Choroid plexus epithelial cell (primary cell): ENCODE data around the gene CMTM8.

Experiments used
- DNase-seq: peaks from one replicate; pipeline ENCODE4 v3.0.0-alpha.2; 2010; ENCODE audit warnings: low read depth
- H3K4me3 ChIP-seq: 2 replicates; pipeline ENCODE4 v1.5.1; 2011; ENCODE audit warnings: low read depth, mild to moderate bottlenecking, control low read depth, low read length, moderate library complexity
- TF ChIP-seq, protein P1 (sequence below): conservative IDR thresholded peaks from 2 replicates; pipeline ENCODE4 v1.5.1; 2011; ENCODE audit warnings: low read depth, mild to moderate bottlenecking, control low read depth, inconsistent platforms, low read length, moderate library complexity

The CMTM8 gene

DNA sequence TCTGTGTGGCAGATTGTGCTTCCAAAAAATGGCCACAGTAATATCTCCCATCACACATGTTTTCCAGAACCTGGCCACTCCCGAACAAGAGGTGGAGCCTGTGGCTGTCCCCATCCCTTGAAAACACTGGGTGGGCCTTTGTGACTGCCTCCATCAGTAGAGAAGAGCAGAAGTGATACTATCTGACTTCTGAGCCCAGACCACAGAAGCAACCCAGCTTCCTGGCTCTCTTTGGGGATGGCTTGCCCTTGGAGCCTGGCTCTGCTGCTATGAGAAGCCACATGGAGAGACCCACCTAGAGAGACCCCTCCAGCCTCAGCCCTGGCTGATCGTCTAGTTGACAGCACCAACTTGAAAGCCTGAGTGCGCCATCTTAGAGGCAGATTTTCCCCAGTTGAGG is 39.8 kb upstream of the CMTM8 start:
- no peak overlapping the region for H3K4me3 ChIP-seq
- TF ChIP-seq, protein P1, sequence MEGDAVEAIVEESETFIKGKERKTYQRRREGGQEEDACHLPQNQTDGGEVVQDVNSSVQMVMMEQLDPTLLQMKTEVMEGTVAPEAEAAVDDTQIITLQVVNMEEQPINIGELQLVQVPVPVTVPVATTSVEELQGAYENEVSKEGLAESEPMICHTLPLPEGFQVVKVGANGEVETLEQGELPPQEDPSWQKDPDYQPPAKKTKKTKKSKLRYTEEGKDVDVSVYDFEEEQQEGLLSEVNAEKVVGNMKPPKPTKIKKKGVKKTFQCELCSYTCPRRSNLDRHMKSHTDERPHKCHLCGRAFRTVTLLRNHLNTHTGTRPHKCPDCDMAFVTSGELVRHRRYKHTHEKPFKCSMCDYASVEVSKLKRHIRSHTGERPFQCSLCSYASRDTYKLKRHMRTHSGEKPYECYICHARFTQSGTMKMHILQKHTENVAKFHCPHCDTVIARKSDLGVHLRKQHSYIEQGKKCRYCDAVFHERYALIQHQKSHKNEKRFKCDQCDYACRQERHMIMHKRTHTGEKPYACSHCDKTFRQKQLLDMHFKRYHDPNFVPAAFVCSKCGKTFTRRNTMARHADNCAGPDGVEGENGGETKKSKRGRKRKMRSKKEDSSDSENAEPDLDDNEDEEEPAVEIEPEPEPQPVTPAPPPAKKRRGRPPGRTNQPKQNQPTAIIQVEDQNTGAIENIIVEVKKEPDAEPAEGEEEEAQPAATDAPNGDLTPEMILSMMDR = no peak
- DNase-seq = no peak

DNA sequence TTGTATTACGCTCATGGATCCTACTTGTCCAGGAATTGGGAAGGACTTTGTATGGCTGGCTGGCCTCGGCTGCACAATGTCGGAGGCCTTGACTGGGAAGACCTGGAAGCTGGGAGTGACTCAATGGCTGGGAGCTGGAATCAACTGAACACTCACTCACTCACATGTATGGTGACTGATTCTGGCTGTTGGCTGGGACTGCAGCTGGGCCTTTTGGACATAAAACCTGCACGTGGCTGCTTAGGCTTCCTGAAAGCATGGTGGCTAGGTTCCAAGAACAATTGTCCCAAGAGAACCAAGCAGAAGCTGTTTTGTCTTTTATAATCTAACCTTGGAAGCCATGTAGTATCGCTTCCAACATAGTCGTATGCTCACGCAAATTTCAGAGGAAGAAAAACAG is 38.0 kb upstream of the CMTM8 start:
- DNase-seq = peak; percentile 69
- TF ChIP-seq, protein P1 = no peak
- no peak overlapping the region for H3K4me3 ChIP-seq

DNA sequence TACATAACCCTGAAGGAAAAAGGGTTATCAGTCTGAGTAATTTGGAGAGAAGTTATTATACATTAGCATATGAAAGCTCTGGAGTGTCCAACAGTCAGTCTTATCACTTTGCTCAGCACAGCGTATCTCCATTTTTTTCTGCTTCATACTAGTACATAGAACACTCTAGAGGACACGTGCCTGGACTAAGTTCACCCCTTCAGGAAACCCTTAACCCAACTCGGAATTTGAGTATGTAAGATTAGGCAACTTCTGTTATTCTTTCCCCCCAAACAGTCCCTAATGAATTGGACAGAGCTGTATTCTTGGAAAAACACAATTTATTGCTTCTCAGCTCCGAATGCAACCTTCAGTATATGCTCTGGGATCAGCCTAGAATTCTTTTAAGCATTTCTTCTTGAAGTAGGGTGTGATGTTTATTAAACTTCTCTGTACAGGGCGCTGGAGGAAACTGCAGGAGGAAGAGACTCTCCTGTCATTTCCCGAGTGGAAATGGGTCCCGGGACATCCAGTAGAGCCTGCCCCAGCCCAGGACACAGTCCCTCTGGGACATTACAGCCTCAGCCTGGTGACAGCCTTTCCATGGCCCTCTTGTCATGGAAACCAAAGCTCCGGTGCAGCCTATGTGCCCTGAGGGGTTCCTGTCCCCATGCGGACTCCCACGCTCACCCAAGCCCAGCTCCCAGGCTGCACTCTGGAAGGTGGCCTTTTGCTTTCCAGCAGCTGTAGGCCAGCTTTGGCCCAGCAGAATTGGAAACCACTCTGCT is 37.3 kb upstream of the CMTM8 start:
- DNase-seq = no peak
- no peak overlapping the region for H3K4me3 ChIP-seq
- TF ChIP-seq, protein P1 = no peak

DNA sequence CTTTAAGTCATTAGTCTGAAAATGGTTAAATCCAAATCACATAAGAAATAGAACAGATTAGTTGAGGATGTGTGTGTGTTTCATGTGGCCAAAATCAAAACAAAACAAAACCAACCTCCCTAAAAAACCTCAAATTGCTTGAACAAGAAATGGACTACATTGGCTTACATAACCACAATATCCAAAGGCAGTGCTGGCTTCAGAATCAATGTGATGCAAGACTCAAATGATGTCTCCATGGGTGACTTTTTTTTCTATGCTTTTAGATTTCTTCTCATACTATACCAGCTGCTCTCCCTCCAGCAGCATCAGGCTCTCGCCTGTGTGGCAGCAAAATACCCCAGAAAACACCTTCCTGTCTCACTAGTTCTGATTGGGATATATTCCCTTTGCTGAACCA is 36.0 kb upstream of the CMTM8 start:
- H3K4me3 ChIP-seq = no peak overlapping the region
- DNase-seq = no peak
- TF ChIP-seq, protein P1 = no peak

DNA sequence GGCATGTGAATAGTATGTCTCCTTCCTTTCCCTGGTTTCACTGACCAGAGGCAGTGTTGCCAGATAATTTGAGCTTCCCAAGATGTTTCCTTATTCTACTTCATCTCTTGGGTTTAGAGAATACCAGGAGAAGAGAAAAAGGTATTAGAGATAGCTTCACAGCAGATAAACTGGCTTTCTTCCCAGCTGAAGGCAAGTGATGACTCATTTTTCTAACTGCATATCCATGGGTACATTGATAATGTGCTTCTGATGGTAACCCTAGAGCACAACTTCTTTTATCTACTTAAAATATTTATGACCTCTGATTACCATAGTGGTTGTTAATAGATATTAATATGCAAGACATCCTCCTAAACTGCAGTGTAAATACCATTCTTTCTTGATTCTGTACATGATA is 34.6 kb upstream of the CMTM8 start:
- peak; percentile 61 for DNase-seq
- TF ChIP-seq, protein P1 = no peak

DNA sequence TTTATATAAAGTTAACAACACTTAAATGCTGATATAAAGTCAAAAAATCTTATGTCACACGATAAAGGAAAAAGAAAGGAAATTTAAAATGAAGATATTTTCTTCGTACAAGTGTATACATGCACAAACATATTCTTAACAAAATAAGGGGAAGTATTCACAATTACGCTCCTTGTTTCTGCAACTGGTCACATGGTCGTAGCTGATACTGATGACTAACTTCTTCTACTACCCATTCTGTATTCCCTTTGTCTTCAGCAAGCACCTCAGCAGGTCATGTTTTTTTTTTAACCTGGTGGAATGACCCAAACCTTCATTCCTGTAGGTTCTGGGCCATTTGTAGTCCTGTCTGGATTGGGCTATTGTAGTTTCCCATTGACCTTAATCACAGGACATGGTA is 30.0 kb upstream of the CMTM8 start:
- TF ChIP-seq, protein P1 = no peak
- no peak overlapping the region for H3K4me3 ChIP-seq
- DNase-seq = no peak

More for the DNA sequence above, 34.6 kb upstream of the CMTM8 start:
- no peak overlapping the region for H3K4me3 ChIP-seq

DNA sequence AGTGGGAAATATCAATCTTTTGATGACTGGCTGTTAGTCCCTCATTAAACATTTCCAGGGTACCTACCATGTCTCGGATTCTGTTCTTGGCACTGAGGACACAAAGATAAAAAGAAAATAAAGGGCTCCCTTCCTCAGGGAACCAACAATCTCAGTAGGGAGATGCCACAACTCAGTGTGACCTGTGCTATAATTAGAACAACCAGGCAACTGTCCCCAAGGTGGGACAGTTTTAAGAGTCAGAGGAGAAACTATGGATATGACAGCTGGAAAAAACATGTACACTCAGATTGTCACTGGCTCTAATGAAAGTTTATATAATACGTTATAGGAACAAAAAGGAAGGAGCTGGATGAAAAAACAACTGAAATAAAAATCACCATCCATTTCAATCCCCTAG is 23.3 kb upstream of the CMTM8 start:
- DNase-seq = no peak
- H3K4me3 ChIP-seq = no peak overlapping the region
- TF ChIP-seq, protein P1 = no peak
